Endothelial cell of umbilical vein (primary cell): ENCODE data around the gene ARHGEF7. TPM values are rescaled to one million over a fixed set of nuclear protein-coding genes. Genes with fewer than 3 reads are reported as not detected.

Experiments
- BruUV-seq: library from RNA; stranded (reverse); fragments of 400-500 nt; replicated peaks from 2 replicates; lab custom pipeline; 2021; lab: Mats Ljungman, UMichigan
- CTCF ChIA-PET: fragments of 300-600, 350-600 bp; sonication (Branson Sonifier 250); formaldehyde crosslinking; loops from one replicate; lab custom pipeline; 2021; ENCODE audit warnings: antibody characterized with exemption, inconsistent platforms; lab: Charles Lee
- POLR2A ChIA-PET: fragments of 300-600, 350-600 bp; sonication (Branson Sonifier 250); formaldehyde crosslinking; loops from one replicate; lab custom pipeline; 2021; ENCODE audit warnings: antibody characterized with exemption, inconsistent platforms; lab: Charles Lee
- DNase-seq: peaks from one replicate; pipeline ENCODE4 v3.0.0-alpha.2; 2011; ENCODE audit warnings: low read depth, low spot score
- FAIRE-seq: peaks from 2 replicates; lab custom pipeline; 2011; peaks lifted over from hg19 to GRCh38; lab: Jason Lieb, UNC
- H2AFZ ChIP-seq: 2 replicates; pipeline ENCODE4 v1.6.0; 2012; ENCODE audit warnings: low read depth, low read length, control low read depth, inconsistent platforms
- H3K27ac ChIP-seq: 2 replicates; pipeline ENCODE4 v1.5.1; 2011; ENCODE audit warnings: low read depth, mild to moderate bottlenecking, control low read depth, low read length, moderate library complexity; ENCODE audit not compliant: insufficient read depth
- H3K27me3 ChIP-seq, 2 experiments: 2 replicates each; pipeline versions ENCODE4 v1.6.0 to v1.6.1; 2011; ENCODE audit warnings: low read length in 2 of 2, mixed read lengths in 1 of 2; ENCODE audit not compliant: control insufficient read depth in 2 of 2, insufficient read depth in 2 of 2
- H3K36me3 ChIP-seq, 2 experiments: 2 replicates in 1 of 2; 3 replicates in 1 of 2; pipeline ENCODE4 v1.5.1; 2011; ENCODE audit warnings: low read length in 2 of 2, mild to moderate bottlenecking in 1 of 2, moderate library complexity in 1 of 2; ENCODE audit not compliant: control insufficient read depth in 2 of 2, insufficient read depth in 2 of 2; ENCODE audit errors: extremely low read depth in 1 of 2
- H3K4me1 ChIP-seq: 3 replicates; pipeline ENCODE4 v1.5.1; 2011; ENCODE audit warnings: mild to moderate bottlenecking, low read length; ENCODE audit not compliant: control insufficient read depth, insufficient read depth; ENCODE audit errors: extremely low read depth
- H3K4me2 ChIP-seq: 2 replicates; pipeline ENCODE4 v1.6.1; 2011; ENCODE audit warnings: low read length, control low read depth, mixed read lengths; ENCODE audit not compliant: insufficient read depth
- H3K4me3 ChIP-seq, 3 experiments: fragments of 200-600 bp in 1 of 3; sonication (generic), shearing (Covaris generic) in 1 of 3; replicated peaks in 1 of 3; 2 replicates each; pipeline ENCODE4 v1.5.1; 2011 to 2016; ENCODE audit warnings: control low read depth in 3 of 3, low read length in 3 of 3, mild to moderate bottlenecking in 2 of 3, inconsistent platforms in 1 of 3, low read depth in 1 of 3, moderate library complexity in 1 of 3; ENCODE audit not compliant: insufficient read depth in 1 of 3
- H3K79me2 ChIP-seq: 2 replicates; pipeline ENCODE4 v1.6.0; 2012; ENCODE audit warnings: low read length, inconsistent platforms; ENCODE audit not compliant: control insufficient read depth, insufficient read depth
- H3K9ac ChIP-seq: replicated peaks from 2 replicates; pipeline ENCODE3; 2011; ENCODE audit warnings: low read length, control low read depth; ENCODE audit not compliant: insufficient read depth; ENCODE audit errors: extremely low read depth
- H3K9me1 ChIP-seq: replicated peaks from 3 replicates; pipeline ENCODE4 v1.6.0; 2011; ENCODE audit warnings: mild to moderate bottlenecking, low read length; ENCODE audit not compliant: control insufficient read depth, insufficient read depth; ENCODE audit errors: extremely low read depth
- H3K9me3 ChIP-seq: replicated peaks from 2 replicates; pipeline ENCODE4 v1.5.1; 2012; ENCODE audit warnings: low read length, inconsistent platforms; ENCODE audit not compliant: control insufficient read depth, insufficient read depth
- H4K20me1 ChIP-seq: replicated peaks from 2 replicates; pipeline ENCODE3; 2011; ENCODE audit warnings: mild to moderate bottlenecking, low read length; ENCODE audit not compliant: control insufficient read depth, insufficient read depth; ENCODE audit errors: extremely low read depth
- EZH2 ChIP-seq: IDR thresholded peaks from 2 replicates; pipeline ENCODE4 v1.6.1; 2012; ENCODE audit warnings: borderline replicate concordance, low read depth, mild to moderate bottlenecking, moderate library complexity, low read length, inconsistent platforms; ENCODE audit not compliant: severe bottlenecking
- FOS ChIP-seq: IDR thresholded peaks from 2 replicates; pipeline ENCODE4 v1.6.1; 2011; ENCODE audit warnings: mild to moderate bottlenecking, low read length, moderate library complexity, borderline replicate concordance; ENCODE audit not compliant: insufficient read depth
- GATA2 ChIP-seq: IDR thresholded peaks from 2 replicates; pipeline ENCODE4 v1.7.0; 2011; ENCODE audit warnings: low read depth, mild to moderate bottlenecking, moderate library complexity, mixed read lengths, low read length; ENCODE audit not compliant: insufficient read length, insufficient read depth
- JUN ChIP-seq: IDR thresholded peaks from 2 replicates; pipeline ENCODE4 v1.6.1; 2011; ENCODE audit warnings: borderline replicate concordance, low read depth; ENCODE audit not compliant: insufficient read length, insufficient read depth
- MYC ChIP-seq: IDR thresholded peaks from one replicate; pipeline ENCODE4 v1.6.1; 2011; ENCODE audit warnings: mild to moderate bottlenecking, low read depth, low read length
- POLR2AphosphoS5 ChIP-seq: IDR thresholded peaks from 2 replicates; pipeline ENCODE4 v1.6.1; 2012; ENCODE audit warnings: low read depth, mild to moderate bottlenecking, control low read depth, low read length, moderate library complexity; ENCODE audit not compliant: insufficient read depth
- dilution Hi-C: fragments of 300-500 bp; cut with MboI; formaldehyde crosslinking; loops from one replicate; pipeline ENCODE4 v1.15.0; 2019; ENCODE audit warnings: low sequenced_read_pairs; ENCODE audit not compliant: extremely low pct_ligation_motif_present
- intact Hi-C: fragments of 100-400 bp; cut with micrococcal nuclease; formaldehyde crosslinking; loops from one replicate; pipeline ENCODE4 v1.10.0; 2022
- polyA plus RNA-seq, 4 experiments: library from polyadenylated mRNA; depleted of rRNA in 3 of 4; stranded (reverse) in 3 of 4; unstranded in 1 of 4; fragments of >200 nt; gene quantifications; 2 replicates each; pipeline versions ENCODE4 v1.2.1 to v1.2.3, GENCODE V29; 2011 to 2012; ENCODE audit warnings: missing spikeins in 1 of 4
- total RNA-seq: library from RNA; stranded (reverse); gene quantifications from 2 replicates; pipeline ENCODE4 v1.2.3, GENCODE V29; 2021
- TF ChIP-seq, protein P1 (sequence below): IDR thresholded peaks from 2 replicates; pipeline ENCODE4 v1.6.1; 2011; ENCODE audit not compliant: insufficient read depth, insufficient read length

ARHGEF7 gene
- total and polyA plus RNA-seq, 2 donors (not counting 3 experiments of a cell fraction or from before 2014, with no cell fraction given) = 94.9 to 155 TPM

- H3K9me1 ChIP-seq = no peaks in the 10 kb centered on the region
- BruUV-seq = no TSS peak
These were observed 168.9 kb downstream of the ARHGEF7 start for GRCh38 chr13:111283991-111284390.

DNA sequence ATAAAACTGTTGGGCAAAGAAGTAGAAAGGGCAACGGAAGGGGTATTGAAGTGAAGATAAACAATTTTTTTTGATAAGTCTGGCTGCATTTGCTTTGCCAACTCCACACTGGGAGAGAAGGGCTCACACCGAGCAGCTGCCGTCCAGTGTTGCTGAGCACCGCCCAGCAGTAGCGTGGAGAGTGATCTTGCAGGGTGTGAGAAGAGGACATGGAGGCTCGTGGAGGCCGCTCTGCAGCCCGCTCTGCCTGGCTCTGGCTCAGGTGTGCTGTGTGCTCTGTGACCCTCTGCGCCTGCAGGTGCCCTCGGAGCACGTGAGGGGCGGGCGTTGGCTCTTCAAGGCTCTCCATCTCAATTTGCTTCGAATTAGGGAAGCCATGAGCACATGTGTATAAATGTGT lies 169.5 kb downstream of the ARHGEF7 start:
- intact Hi-C loops (no loop called here), dilution Hi-C loops (no loop called here)
- Histone ChIP-seq H3K79me2 (no peaks in the 10 kb centered on the region), H3K4me3 (no peak overlapping the region), H4K20me1 (no peaks in the 10 kb centered on the region), H3K4me2 (no peak overlapping the region), H3K9ac (no peak overlapping the region), H3K36me3 (peaks cover 32 to 49% of the 10 kb centered on the region in 2 experiments), H3K9me1 (no peaks in the 10 kb centered on the region), H2AFZ (no peak overlapping the region), H3K27ac (no peak overlapping the region), H3K9me3 (no peaks in the 10 kb centered on the region), H3K27me3 (no peaks in the 10 kb centered on the region), H3K4me1 (no peaks in the 10 kb centered on the region)
- ChIA-PET POLR2A (no interaction called here), CTCF (interaction anchor here (1.6 kb wide), 1 partner anchor 217 kb away, joined by 4 read pairs; no protein-coding TSS in a partner anchor)
- no TSS peak for BruUV-seq
- DNase-seq (no peak), FAIRE-seq (no peak)
- no peak for TF ChIP-seq JUN
- TF ChIP-seq, protein P1, sequence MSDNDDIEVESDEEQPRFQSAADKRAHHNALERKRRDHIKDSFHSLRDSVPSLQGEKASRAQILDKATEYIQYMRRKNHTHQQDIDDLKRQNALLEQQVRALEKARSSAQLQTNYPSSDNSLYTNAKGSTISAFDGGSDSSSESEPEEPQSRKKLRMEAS = no peak
- TF ChIP-seq GATA2 = no peak
- TF ChIP-seq EZH2 = no peak
- no peak for TF ChIP-seq FOS
- no peak for TF ChIP-seq MYC

More at GRCh38 chr13:111283991-111284390, 168.9 kb downstream of the ARHGEF7 start:
- Histone ChIP-seq H3K4me1 (no peaks in the 10 kb centered on the region), H3K9me3 (no peaks in the 10 kb centered on the region), H3K79me2 (peaks cover 4% of the 10 kb centered on the region), H3K4me3 (no peak overlapping the region), H3K9ac (no peak overlapping the region), H4K20me1 (no peaks in the 10 kb centered on the region), H3K4me2 (no peak overlapping the region), H2AFZ (no peak overlapping the region), H3K27ac (no peak overlapping the region), H3K27me3 (no peaks in the 10 kb centered on the region), H3K36me3 (peaks cover 34 to 50% of the 10 kb centered on the region in 2 experiments)
- intact Hi-C loops = no loop called here
- FAIRE-seq (no peak), DNase-seq (no peak)
- dilution Hi-C loops = no loop called here
- CTCF ChIA-PET = no interaction called here
- POLR2A ChIA-PET = no interaction called here
- TF ChIP-seq, protein P1 = no peak
- no peak for TF ChIP-seq POLR2AphosphoS5
